PFSK-1 (cell line): ENCODE results near the gene TUBGCP3.

ENCODE experiments used
- POLR2AphosphoS5 ChIP-seq: IDR thresholded peaks from 2 replicates; pipeline ENCODE4 v1.6.1; 2012; ENCODE audit warnings: low read depth, mild to moderate bottlenecking, control low read depth, low read length, moderate library complexity
- TAF1 ChIP-seq: IDR thresholded peaks from 2 replicates; pipeline ENCODE4 v1.6.1; 2012; ENCODE audit warnings: low read length, control low read depth, borderline replicate concordance; ENCODE audit not compliant: insufficient read depth
- TF ChIP-seq, protein P1 (sequence below), 2 experiments: IDR thresholded peaks; 2 replicates each; pipeline versions ENCODE4 v1.6.1 to v1.8.0; 2011 to 2012; ENCODE audit warnings: low read depth in 2 of 2, low read length in 2 of 2, control low read depth in 1 of 2, inconsistent platforms in 1 of 2, mild to moderate bottlenecking in 1 of 2, moderate library complexity in 1 of 2; ENCODE audit not compliant: insufficient read depth in 1 of 2

GRCh38 chr13:112516218-112516617 lies 71.7 kb downstream of the TUBGCP3 start:
- TF ChIP-seq POLR2AphosphoS5 (no peak), TAF1 (no peak)
- TF ChIP-seq, protein P1, sequence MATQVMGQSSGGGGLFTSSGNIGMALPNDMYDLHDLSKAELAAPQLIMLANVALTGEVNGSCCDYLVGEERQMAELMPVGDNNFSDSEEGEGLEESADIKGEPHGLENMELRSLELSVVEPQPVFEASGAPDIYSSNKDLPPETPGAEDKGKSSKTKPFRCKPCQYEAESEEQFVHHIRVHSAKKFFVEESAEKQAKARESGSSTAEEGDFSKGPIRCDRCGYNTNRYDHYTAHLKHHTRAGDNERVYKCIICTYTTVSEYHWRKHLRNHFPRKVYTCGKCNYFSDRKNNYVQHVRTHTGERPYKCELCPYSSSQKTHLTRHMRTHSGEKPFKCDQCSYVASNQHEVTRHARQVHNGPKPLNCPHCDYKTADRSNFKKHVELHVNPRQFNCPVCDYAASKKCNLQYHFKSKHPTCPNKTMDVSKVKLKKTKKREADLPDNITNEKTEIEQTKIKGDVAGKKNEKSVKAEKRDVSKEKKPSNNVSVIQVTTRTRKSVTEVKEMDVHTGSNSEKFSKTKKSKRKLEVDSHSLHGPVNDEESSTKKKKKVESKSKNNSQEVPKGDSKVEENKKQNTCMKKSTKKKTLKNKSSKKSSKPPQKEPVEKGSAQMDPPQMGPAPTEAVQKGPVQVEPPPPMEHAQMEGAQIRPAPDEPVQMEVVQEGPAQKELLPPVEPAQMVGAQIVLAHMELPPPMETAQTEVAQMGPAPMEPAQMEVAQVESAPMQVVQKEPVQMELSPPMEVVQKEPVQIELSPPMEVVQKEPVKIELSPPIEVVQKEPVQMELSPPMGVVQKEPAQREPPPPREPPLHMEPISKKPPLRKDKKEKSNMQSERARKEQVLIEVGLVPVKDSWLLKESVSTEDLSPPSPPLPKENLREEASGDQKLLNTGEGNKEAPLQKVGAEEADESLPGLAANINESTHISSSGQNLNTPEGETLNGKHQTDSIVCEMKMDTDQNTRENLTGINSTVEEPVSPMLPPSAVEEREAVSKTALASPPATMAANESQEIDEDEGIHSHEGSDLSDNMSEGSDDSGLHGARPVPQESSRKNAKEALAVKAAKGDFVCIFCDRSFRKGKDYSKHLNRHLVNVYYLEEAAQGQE (IDR thresholded peaks at IDR 0.05; ENCODE audit: insufficient read depth in 1 of 2, low read depth in 2 of 2, low read length in 2 of 2), result no peak
